Psoas muscle (tissue), 8 donors: ENCODE data around the gene OTUD3. TPM values are rescaled to one million over a fixed set of nuclear protein-coding genes. Genes with fewer than 3 reads are reported as not detected.

Experiments used
- ATAC-seq, 4 donors: fragments of 200-7000 bp; cut with Tn5 transposase; one replicate each; pipeline ENCODE4 v1.9.1; 2020; ENCODE audit warnings: moderate library complexity in 3 of 4, mild to moderate bottlenecking in 2 of 4
- DNase-seq, 2 donors: peaks; one replicate each; pipeline ENCODE4 v3.0.0-alpha.2; 2020
- H3K27ac ChIP-seq: fragments of 200-600 bp; one replicate; pipeline ENCODE4 v1.8.0; 2022
- H3K27me3 ChIP-seq, 3 donors: fragments of 200-600 bp in 1 of 3; one replicate each; pipeline versions ENCODE4 v1.6.1 to v1.8.0; 2013 to 2022; ENCODE audit warnings: low read length in 2 of 3, mild to moderate bottlenecking in 2 of 3, moderate library complexity in 1 of 3; ENCODE audit not compliant: insufficient read depth in 3 of 3
- H3K36me3 ChIP-seq, 2 donors: fragments of 200-600 bp in 1 of 2; one replicate each; pipeline versions ENCODE4 v1.6.1 to v1.8.0; 2013 to 2022; ENCODE audit warnings: low read depth in 1 of 2, mild to moderate bottlenecking in 1 of 2, moderate library complexity in 1 of 2; ENCODE audit not compliant: insufficient read depth in 1 of 2
- H3K4me1 ChIP-seq: fragments of 200-600 bp; one replicate; pipeline ENCODE4 v1.8.0; 2022
- H3K4me3 ChIP-seq: fragments of 200-600 bp; one replicate; pipeline ENCODE4 v1.8.0; 2022; ENCODE audit warnings: mild to moderate bottlenecking
- H3K9me3 ChIP-seq: fragments of 200-600 bp; one replicate; pipeline ENCODE4 v1.8.0; 2022
- WGBS, 3 donors: extraction: QIAGEN DNeasy Blood & Tissue Kit; methylation state at CpG; one replicate each; pipeline versions ENCODE4 v1.1.6 to v1.1.7; 2013; 5-methylcytosine and 5-hydroxymethylcytosine counted together
- intact Hi-C, 2 donors: fragments of 100-400 bp; cut with DNase I; formaldehyde crosslinking; loops; one replicate each; pipeline versions ENCODE4 v1.11.0 to v1.14.2; 2022
- polyA plus RNA-seq, 3 donors: library from polyadenylated mRNA; stranded (reverse); fragments of 200-250 nt; gene quantifications; one replicate each; pipeline ENCODE4 v1.2.3, GENCODE V29; 2013
- total RNA-seq, 4 donors: library from RNA; stranded (reverse); fragmentation: NEBNext Ultra II Directional in 2 of 4; extraction: Animal tissue kit (Norgen Biotek cat#: 25700) in 2 of 4; gene quantifications; one replicate each; pipeline versions ENCODE4 v1.2.1 to v1.2.4, GENCODE V29; 2021 to 2023
- TF ChIP-seq, protein P1 (sequence below): fragments of 200-600 bp; IDR thresholded peaks from one replicate; pipeline ENCODE4 v1.8.0; 2022; ENCODE audit warnings: antibody characterized with exemption
- donor health status: healthy with polysubstance abuse.
- donor health status: DM: no; HTN: no; CAD: no; lungs with moderate emphysema.
- donor health status: Bipolar disorder and iron deficiency.
- donor health status: healthy.
- donor health status: DM: yes; HTN: yes; CAD: no.
- donor health status: DM: no; HTN: no; CAD: no.
- donor health status: DM: no; HTN: no; CAD: no.
- donor health status: DM: yes; HTN: yes; CAD: no.

OTUD3 gene
- total and polyA plus RNA-seq, 7 donors, result 2.3 to 7.6 (median 6.1) TPM

DNA sequence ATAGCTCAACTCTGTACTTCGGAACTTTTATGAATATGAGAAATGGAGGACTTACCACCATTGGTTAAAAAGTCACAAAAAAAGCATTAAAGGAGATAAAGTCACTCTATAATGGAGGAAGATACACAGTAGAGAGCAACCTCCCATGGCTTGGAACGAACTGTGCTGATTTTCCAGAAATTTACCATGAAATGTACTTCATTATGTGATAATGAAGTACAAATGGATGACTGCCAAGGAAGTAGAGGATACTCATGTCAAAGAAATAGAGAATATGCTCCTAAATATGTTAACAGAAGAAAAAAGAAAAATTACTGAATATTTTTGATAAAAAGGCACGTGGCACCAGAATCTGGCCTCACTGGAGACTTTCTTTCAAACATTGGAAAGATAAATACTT is 64.8 kb downstream of the OTUD3 start:
- no peaks in the 10 kb centered on the region for H3K9me3 ChIP-seq
- no peak overlapping the region for H3K4me3 ChIP-seq
- 64 to 70% (median 70%) methylated on average over 3 of the region's 3 CpGs for WGBS, 3 donors
- H3K27me3 ChIP-seq, result peaks cover 0 to 9% (median 3%) of the 10 kb centered on the region in 3 donors
- H3K4me1 ChIP-seq, result no peaks in the 10 kb centered on the region
- DNase-seq (no peak), ATAC-seq (no peak)
- TF ChIP-seq, protein P1, sequence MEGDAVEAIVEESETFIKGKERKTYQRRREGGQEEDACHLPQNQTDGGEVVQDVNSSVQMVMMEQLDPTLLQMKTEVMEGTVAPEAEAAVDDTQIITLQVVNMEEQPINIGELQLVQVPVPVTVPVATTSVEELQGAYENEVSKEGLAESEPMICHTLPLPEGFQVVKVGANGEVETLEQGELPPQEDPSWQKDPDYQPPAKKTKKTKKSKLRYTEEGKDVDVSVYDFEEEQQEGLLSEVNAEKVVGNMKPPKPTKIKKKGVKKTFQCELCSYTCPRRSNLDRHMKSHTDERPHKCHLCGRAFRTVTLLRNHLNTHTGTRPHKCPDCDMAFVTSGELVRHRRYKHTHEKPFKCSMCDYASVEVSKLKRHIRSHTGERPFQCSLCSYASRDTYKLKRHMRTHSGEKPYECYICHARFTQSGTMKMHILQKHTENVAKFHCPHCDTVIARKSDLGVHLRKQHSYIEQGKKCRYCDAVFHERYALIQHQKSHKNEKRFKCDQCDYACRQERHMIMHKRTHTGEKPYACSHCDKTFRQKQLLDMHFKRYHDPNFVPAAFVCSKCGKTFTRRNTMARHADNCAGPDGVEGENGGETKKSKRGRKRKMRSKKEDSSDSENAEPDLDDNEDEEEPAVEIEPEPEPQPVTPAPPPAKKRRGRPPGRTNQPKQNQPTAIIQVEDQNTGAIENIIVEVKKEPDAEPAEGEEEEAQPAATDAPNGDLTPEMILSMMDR, result no peak
- H3K36me3 ChIP-seq, result no peaks in the 10 kb centered on the region
- intact Hi-C loops, result no loop called here
- no peak overlapping the region for H3K27ac ChIP-seq

DNA sequence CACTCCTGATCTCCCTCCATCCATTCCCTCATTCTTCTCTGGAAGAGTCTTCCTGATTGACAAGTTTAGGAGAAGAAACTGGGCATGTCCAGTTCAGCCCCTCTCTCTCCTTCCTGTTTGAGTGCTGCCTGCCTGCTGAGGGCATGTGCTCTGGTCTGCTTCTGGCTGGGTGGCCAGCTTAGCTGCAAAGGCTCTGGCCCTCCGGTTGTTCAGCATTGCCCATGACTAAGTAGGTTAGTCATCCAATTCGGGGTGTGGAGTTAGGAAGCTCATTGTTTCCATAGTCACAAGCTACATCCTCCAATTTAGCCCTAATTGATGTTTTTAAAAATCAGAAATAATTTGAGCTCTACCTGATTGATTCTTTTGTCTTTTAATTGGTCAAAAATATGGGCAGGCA is 66.8 kb downstream of the OTUD3 start:
- WGBS, 3 donors, result 15 to 23% (median 17%) methylated on average over 2 of the region's 2 CpGs

DNA sequence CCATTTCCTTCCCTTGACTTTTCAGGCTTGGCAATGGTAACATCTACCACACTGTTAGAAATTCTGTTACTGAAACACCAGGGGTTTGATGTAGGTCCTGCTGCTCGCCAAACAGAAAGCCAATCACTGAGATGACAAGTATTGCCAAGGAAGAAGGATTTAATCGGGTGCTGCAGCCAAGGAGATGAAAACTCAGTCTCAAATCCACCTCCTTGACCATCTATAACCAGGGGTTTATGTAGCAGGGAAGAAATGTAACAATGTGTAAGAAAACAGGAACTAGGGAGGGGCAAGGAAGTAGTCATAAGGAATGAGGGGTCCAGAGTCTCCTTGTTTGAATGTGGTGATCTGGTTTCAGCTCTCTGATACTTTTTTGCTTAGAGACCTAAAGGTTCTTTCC is 71.9 kb downstream of the OTUD3 start:
- DNase-seq, result no peak
- intact Hi-C loops, result no loop called here
- H3K4me1 ChIP-seq, result no peaks in the 10 kb centered on the region
- no peak overlapping the region for H3K4me3 ChIP-seq
- no peak for ATAC-seq
- WGBS, 3 donors, result 67 to 89% (median 84%) methylated on average over 2 of the region's 2 CpGs
- H3K27ac ChIP-seq, result no peak overlapping the region
- H3K27me3 ChIP-seq, result peaks cover 0 to 50% (median 5%) of the 10 kb centered on the region in 3 donors
- no peaks in the 10 kb centered on the region for H3K36me3 ChIP-seq
- TF ChIP-seq, protein P1, result no peak
- no peaks in the 10 kb centered on the region for H3K9me3 ChIP-seq

More for the DNA sequence above, 66.8 kb downstream of the OTUD3 start:
- Histone ChIP-seq H3K27me3 (peaks cover 3 to 26% (median 3%) of the 10 kb centered on the region in 3 donors), H3K9me3 (no peaks in the 10 kb centered on the region), H3K4me3 (no peak overlapping the region), H3K27ac (no peak overlapping the region), H3K36me3 (no peaks in the 10 kb centered on the region), H3K4me1 (no peaks in the 10 kb centered on the region)
- TF ChIP-seq, protein P1, result no peak
- DNase-seq (no peak), ATAC-seq (no peak)
- intact Hi-C loops, result no loop called here

DNA sequence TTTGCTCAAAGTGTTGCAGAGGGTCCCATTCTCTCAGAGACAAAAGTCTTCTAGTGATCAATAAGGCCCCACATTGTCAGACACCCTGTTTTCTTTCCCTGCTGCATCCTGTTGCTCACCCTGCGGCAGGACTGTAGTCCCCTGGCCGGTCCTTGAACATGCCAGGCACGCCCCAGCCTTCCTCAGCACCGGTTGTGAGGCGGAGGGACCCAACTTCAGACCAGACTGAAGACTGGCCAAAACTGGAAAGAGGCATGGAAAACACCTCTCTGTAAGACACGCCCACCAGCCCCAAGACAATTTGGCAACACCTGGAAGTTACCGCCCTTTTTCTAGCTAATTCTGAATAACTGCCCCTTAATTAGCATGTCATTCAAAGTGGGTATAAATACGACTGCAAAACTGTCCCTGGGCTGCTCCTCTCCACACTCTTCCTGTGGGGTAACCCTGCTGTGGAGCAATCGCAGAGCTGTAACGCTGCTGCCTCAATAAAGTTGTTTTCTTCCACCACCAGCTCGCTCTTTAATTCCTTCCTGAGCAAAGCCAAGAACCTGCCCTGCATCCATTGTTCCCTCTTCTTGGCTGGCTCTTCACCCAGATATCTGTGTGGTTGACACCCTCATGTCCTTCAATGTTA is 73.5 kb downstream of the OTUD3 start:
- Histone ChIP-seq H3K27me3 (peaks cover 0 to 50% (median 5%) of the 10 kb centered on the region in 3 donors), H3K4me3 (no peak overlapping the region), H3K27ac (no peak overlapping the region), H3K9me3 (no peaks in the 10 kb centered on the region), H3K36me3 (no peaks in the 10 kb centered on the region), H3K4me1 (no peaks in the 10 kb centered on the region)
- whole genome bisulfite sequencing, 3 donors, result 46 to 56% (median 55%) methylated on average over 11 of the region's 11 CpGs
- ATAC-seq, result no peak
- intact Hi-C loops, result no loop called here
- DNase-seq, result no peak
- TF ChIP-seq, protein P1, result no peak

DNA sequence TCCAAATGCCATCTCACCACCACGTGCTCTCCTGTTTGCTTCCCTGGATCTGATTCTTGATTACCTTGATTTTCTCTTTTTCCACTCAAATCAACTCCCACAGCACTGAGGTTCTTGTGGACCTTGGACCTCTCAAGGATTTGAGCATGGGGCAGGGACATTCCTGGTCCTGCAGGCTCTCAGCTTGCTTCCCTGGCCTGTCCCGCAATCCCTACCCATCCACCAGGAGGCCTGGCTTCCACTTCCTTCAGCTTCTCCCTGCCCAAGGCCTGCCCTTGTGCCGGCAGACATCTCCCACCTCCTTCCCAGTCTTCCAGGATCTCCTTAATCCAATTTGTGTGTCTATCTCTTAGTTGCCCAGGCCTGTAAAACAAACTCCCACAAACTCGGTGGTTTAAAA is 75.6 kb downstream of the OTUD3 start:
- intact Hi-C loops, result no loop called here
- TF ChIP-seq, protein P1, result no peak
- Histone ChIP-seq H3K36me3 (no peaks in the 10 kb centered on the region), H3K27ac (no peak overlapping the region), H3K9me3 (no peaks in the 10 kb centered on the region), H3K4me1 (no peaks in the 10 kb centered on the region), H3K27me3 (peaks cover 0 to 46% (median 5%) of the 10 kb centered on the region in 3 donors), H3K4me3 (no peak overlapping the region)
- DNase-seq (no peak), ATAC-seq (no peak)
- WGBS, 3 donors, result 67 to 76% (median 75%) methylated on average over 4 of the region's 4 CpGs
